A673 (cell line): ENCODE measurements around the gene C2. TPM values are rescaled to one million over a fixed set of nuclear protein-coding genes. Genes with fewer than 3 reads are reported as not detected.
"Not testable (repeated sequence)": the region's sequence is repeated elsewhere in the genome, so short reads cannot be mapped to it uniquely, and the experiment has no call there.

Experiments used
- BruUV-seq: library from RNA; stranded (reverse); fragments of 400-500 nt; replicated peaks from 2 replicates; lab custom pipeline; 2021; lab: Mats Ljungman, UMichigan
- CTCF ChIA-PET: fragments of 300-600 bp; sonication (Branson Sonifier 250); formaldehyde crosslinking; loops from one replicate; lab custom pipeline; 2022; ENCODE audit warnings: antibody characterized with exemption; lab: Charles Lee
- POLR2A ChIA-PET: fragments of 300-600 bp; sonication (Branson Sonifier 250); formaldehyde crosslinking; loops from one replicate; lab custom pipeline; 2022; ENCODE audit warnings: antibody characterized with exemption; ENCODE audit not compliant: low non-redundant PET; lab: Charles Lee
- DNase-seq: peaks from one replicate; pipeline ENCODE4 v3.0.0-alpha.2; 2015; ENCODE audit warnings: low spot score
- H3K27ac ChIP-seq: fragments of 200-600 bp; sonication (generic); 2 replicates; pipeline ENCODE4 v1.5.1; 2016; ENCODE audit warnings: mixed run types, low read depth, mild to moderate bottlenecking, mixed read lengths, antibody characterized with exemption, low read length; ENCODE audit not compliant: poor library complexity, severe bottlenecking
- H3K27me3 ChIP-seq: fragments of 200-600 bp; sonication (generic); replicated peaks from 2 replicates; pipeline ENCODE4 v1.6.1; 2017; ENCODE audit warnings: mixed run types, low read depth, mild to moderate bottlenecking, mixed read lengths, antibody characterized with exemption, low read length; ENCODE audit not compliant: insufficient read depth, poor library complexity
- H3K36me3 ChIP-seq: fragments of 200-600 bp; sonication (generic); 2 replicates; pipeline ENCODE4 v1.6.1; 2016; ENCODE audit warnings: mixed run types, mild to moderate bottlenecking, mixed read lengths, antibody characterized with exemption, low read length; ENCODE audit not compliant: insufficient read depth, poor library complexity, severe bottlenecking
- H3K4me1 ChIP-seq: fragments of 200-600 bp; sonication (generic); 2 replicates; pipeline ENCODE4 v1.6.1; 2017; ENCODE audit warnings: mixed run types, mild to moderate bottlenecking, mixed read lengths, antibody characterized with exemption, low read length; ENCODE audit not compliant: insufficient read depth, poor library complexity, severe bottlenecking
- H3K4me3 ChIP-seq: fragments of 200-600 bp; sonication (generic); 2 replicates; pipeline ENCODE4 v1.5.1; 2016; ENCODE audit warnings: low read depth, mixed run types, mild to moderate bottlenecking, mixed read lengths, low read length; ENCODE audit not compliant: poor library complexity, severe bottlenecking
- H3K9me3 ChIP-seq: fragments of 200-600 bp; sonication (generic); 2 replicates; pipeline ENCODE4 v1.6.1; 2016; ENCODE audit warnings: mixed run types, low read depth, mild to moderate bottlenecking, mixed read lengths, antibody characterized with exemption, low read length; ENCODE audit not compliant: poor library complexity, severe bottlenecking
- EZH2 ChIP-seq: fragments of 200-600 bp; sonication (generic); IDR thresholded peaks from 2 replicates; pipeline ENCODE4 v1.6.1; 2017; ENCODE audit warnings: borderline replicate concordance, low read depth, mild to moderate bottlenecking, mixed read lengths, antibody characterized with exemption, low read length; ENCODE audit not compliant: poor library complexity, severe bottlenecking
- intact Hi-C: fragments of 100-400 bp; cut with micrococcal nuclease; formaldehyde crosslinking; loops from one replicate; pipeline ENCODE4 v1.10.0; 2022; ENCODE audit not compliant: unreplicated experiment
- total RNA-seq: library from RNA; stranded (reverse); gene quantifications from 2 replicates; pipeline ENCODE4 v1.2.3, GENCODE V29; 2021
- TF ChIP-seq, protein P1 (sequence below): fragments of 300-800, 200-600 bp; sonication (generic); conservative IDR thresholded peaks from 2 replicates; pipeline ENCODE4 v1.5.1; 2017; ENCODE audit warnings: low read depth, mild to moderate bottlenecking, antibody characterized with exemption, low read length, moderate library complexity, mixed read lengths

C2 gene
- total RNA-seq, 1 experiment from 2014 or later, result 0.56 TPM

DNA sequence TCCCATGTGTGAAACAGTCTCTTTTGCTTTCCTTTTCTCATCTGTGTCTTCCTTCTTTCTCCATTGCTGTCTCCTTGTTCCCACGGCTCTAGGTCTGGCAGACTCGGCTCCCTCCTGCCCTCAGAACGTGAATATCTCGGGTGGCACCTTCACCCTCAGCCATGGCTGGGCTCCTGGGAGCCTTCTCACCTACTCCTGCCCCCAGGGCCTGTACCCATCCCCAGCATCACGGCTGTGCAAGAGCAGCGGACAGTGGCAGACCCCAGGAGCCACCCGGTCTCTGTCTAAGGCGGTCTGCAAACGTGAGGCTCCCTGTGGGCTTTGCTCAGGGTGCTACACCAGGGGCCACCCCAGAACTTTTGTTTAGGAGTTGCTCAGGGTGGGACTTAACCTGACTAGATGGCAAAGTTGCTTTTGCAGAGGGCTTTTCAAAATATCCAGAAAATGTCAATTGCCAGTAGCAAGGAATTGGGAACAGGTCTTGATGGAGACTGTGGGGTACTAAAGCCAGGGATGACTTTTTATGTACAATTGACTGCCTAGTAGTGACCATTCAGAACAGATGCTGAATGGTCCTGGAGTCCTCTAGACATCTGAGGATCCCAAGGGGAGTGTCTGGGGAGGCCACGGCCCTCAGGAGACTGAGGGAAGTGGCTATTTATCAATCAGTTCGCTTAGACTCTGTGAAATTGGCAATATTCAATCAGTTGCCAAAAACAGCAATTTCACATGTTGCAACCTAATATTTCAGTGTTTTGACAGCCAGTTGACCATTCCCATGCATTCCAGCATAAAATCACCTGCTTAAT lies 550 bp downstream of the C2 start:
- Histone ChIP-seq H3K9me3 (no peaks in the 10 kb centered on the region), H3K27me3 (no peaks in the 10 kb centered on the region), H3K27ac (no peak overlapping the region), H3K36me3 (no peaks in the 10 kb centered on the region), H3K4me3 (no peak overlapping the region), H3K4me1 (no peaks in the 10 kb centered on the region)
- intact Hi-C loops, result no loop called here
- ChIA-PET POLR2A (interaction anchor here (0.5 kb wide), 1 partner anchor 1963 kb away, joined by 3 read pairs; no protein-coding TSS in a partner anchor), CTCF (interaction anchor here (0.5 kb wide), 1 partner anchor 46 kb away, joined by 4 read pairs; no protein-coding TSS in a partner anchor)
- BruUV-seq, result no TSS peak
- no peak for DNase-seq
- no peak for TF ChIP-seq EZH2
- TF ChIP-seq, protein P1, sequence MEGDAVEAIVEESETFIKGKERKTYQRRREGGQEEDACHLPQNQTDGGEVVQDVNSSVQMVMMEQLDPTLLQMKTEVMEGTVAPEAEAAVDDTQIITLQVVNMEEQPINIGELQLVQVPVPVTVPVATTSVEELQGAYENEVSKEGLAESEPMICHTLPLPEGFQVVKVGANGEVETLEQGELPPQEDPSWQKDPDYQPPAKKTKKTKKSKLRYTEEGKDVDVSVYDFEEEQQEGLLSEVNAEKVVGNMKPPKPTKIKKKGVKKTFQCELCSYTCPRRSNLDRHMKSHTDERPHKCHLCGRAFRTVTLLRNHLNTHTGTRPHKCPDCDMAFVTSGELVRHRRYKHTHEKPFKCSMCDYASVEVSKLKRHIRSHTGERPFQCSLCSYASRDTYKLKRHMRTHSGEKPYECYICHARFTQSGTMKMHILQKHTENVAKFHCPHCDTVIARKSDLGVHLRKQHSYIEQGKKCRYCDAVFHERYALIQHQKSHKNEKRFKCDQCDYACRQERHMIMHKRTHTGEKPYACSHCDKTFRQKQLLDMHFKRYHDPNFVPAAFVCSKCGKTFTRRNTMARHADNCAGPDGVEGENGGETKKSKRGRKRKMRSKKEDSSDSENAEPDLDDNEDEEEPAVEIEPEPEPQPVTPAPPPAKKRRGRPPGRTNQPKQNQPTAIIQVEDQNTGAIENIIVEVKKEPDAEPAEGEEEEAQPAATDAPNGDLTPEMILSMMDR, result no peak

DNA sequence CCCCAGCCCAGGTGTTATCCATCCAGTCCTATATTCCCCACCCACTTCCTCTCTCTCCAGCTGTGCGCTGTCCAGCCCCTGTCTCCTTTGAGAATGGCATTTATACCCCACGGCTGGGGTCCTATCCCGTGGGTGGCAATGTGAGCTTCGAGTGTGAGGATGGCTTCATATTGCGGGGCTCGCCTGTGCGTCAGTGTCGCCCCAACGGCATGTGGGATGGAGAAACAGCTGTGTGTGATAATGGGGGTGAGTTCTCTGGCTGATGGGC lies 1.1 kb downstream of the C2 start:
- POLR2A ChIA-PET, result interaction anchor here (0.5 kb wide), 1 partner anchor 1964 kb away, joined by 3 read pairs; no protein-coding TSS in a partner anchor
- intact Hi-C loops, result no loop called here
- Histone ChIP-seq H3K27me3 (no peaks in the 10 kb centered on the region), H3K4me3 (no peak overlapping the region), H3K4me1 (no peaks in the 10 kb centered on the region), H3K9me3 (no peaks in the 10 kb centered on the region), H3K36me3 (no peaks in the 10 kb centered on the region), H3K27ac (no peak overlapping the region)
- no peak for DNase-seq
- BruUV-seq, result no TSS peak
- TF ChIP-seq EZH2, result no peak
- TF ChIP-seq, protein P1, result no peak
- CTCF ChIA-PET, result interaction anchor here (0.5 kb wide), 1 partner anchor 47 kb away, joined by 4 read pairs; no protein-coding TSS in a partner anchor

DNA sequence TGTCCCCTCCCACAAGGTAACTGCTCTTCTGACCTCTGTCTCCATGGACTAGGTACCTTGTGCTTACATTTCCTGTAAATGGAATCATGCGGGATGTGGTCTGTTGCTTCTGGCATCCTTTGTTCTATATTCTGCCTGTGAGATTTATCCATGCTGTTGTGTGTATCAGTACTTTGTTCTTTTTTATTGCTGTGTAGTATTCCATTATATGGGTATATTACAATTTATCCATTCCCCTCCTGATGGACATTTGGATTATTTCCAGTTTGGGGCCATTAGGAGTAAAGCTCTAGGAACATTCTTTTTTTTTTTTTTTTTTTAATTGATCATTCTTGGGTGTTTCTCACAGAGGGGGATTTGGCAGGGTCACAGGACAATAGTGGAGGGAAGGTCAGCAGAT lies 3.4 kb downstream of the C2 start:
- CTCF ChIA-PET, result no interaction called here
- no TSS peak for BruUV-seq

DNA sequence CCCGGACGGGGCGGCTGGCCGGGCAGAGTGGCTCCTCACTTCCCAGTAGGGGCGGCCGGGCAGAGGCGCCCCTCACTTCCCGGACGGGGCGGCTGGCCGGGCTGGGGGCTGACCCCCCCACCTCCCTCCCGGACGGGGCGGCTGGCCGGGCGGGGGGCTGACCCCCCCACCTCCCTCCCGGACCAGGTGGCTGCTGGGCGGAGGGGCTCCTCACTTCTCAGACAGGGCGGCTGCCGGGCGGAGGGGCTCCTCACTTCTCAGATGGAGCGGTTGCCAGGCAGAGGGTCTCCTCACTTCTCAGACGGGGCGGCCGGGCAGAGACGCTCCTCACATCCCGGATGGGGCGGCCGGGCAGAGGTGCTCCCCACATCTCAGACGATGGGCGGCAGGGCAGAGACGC lies 4.6 kb downstream of the C2 start:
- CTCF ChIA-PET, H3K36me3 ChIP-seq, H3K9me3 ChIP-seq, H3K4me3 ChIP-seq, H3K4me1 ChIP-seq, DNase-seq, H3K27me3 ChIP-seq, POLR2A ChIA-PET, H3K27ac ChIP-seq, BruUV-seq, intact Hi-C loops: not testable (repeated sequence)

More for the DNA sequence above, 3.4 kb downstream of the C2 start:
- Histone ChIP-seq H3K36me3 (no peaks in the 10 kb centered on the region), H3K27ac (no peak overlapping the region), H3K4me1 (no peaks in the 10 kb centered on the region), H3K4me3 (no peak overlapping the region), H3K27me3 (no peaks in the 10 kb centered on the region), H3K9me3 (no peaks in the 10 kb centered on the region)
- intact Hi-C loops, result no loop called here
- no peak for DNase-seq
- POLR2A ChIA-PET, result no interaction called here
- TF ChIP-seq, protein P1, result no peak
- TF ChIP-seq EZH2, result no peak
